Kidney (tissue), 14 donors: ENCODE measurements around the gene RBP7. TPM values are rescaled to one million over a fixed set of nuclear protein-coding genes. Genes with fewer than 3 reads are reported as not detected.

Experiments used
- DNase-seq, 5 donors: peaks; one replicate each; pipeline ENCODE4 v3.0.0-alpha.2; 2013 to 2020
- FAIRE-seq: peaks from 2 replicates; lab custom pipeline; 2012; peaks lifted over from hg19 to GRCh38; lab: Jason Lieb, UNC
- H3K27ac ChIP-seq, 2 donors: one replicate each; pipeline ENCODE4 v1.7.0; 2013; ENCODE audit warnings: low read depth in 2 of 2, low read length in 2 of 2, inconsistent platforms in 1 of 2
- H3K27me3 ChIP-seq: one replicate; pipeline ENCODE4 v1.7.1; 2013; ENCODE audit warnings: low read length, inconsistent platforms; ENCODE audit not compliant: control insufficient read depth, insufficient read depth
- H3K36me3 ChIP-seq, 3 donors: one replicate each; pipeline versions ENCODE4 v1.7.0 to v1.7.1; 2013; ENCODE audit warnings: low read length in 3 of 3, control low read depth in 1 of 3, inconsistent platforms in 1 of 3; ENCODE audit not compliant: insufficient read depth in 3 of 3, control insufficient read depth in 2 of 3
- H3K4me1 ChIP-seq, 3 donors: one replicate each; pipeline versions ENCODE4 v1.7.0 to v1.7.1; 2013; ENCODE audit warnings: low read length in 3 of 3, inconsistent platforms in 1 of 3, low read depth in 1 of 3; ENCODE audit not compliant: control insufficient read depth in 2 of 3, insufficient read depth in 2 of 3
- H3K4me3 ChIP-seq, 3 donors: one replicate each; pipeline versions ENCODE4 v1.7.0 to v1.8.1; 2013; ENCODE audit warnings: low read length in 3 of 3, control low read depth in 1 of 3, inconsistent platforms in 1 of 3
- H3K9ac ChIP-seq, 3 donors: one replicate each; pipeline versions ENCODE4 v1.7.0 to v1.7.1; 2013; ENCODE audit warnings: low read length in 3 of 3, control low read depth in 1 of 3, inconsistent platforms in 1 of 3
- H3K9me3 ChIP-seq, 3 donors: one replicate each; pipeline versions ENCODE4 v1.7.0 to v1.7.1; 2013; ENCODE audit warnings: low read length in 3 of 3, control low read depth in 1 of 3, inconsistent platforms in 1 of 3; ENCODE audit not compliant: control insufficient read depth in 2 of 3, insufficient read depth in 1 of 3
- intact Hi-C: fragments of 100-400 bp; cut with DNase I; formaldehyde crosslinking; loops from one replicate; pipeline ENCODE4 v1.11.1; 2022
- polyA plus RNA-seq: library from polyadenylated mRNA; stranded (reverse); fragments of 350-450 nt; fragmentation: Illumina TruSeq; extraction: RNeasy Lipid Tissue Mini Kit (QIAGEN cat#74804); gene quantifications from one replicate; pipeline ENCODE4 v1.2.3, GENCODE V29; 2014; ENCODE audit warnings: low read depth, low replicate concordance; ENCODE audit not compliant: insufficient read depth
- total RNA-seq: library from RNA; stranded (reverse); fragmentation: NEBNext Ultra II Directional; extraction: Animal tissue kit (Norgen Biotek cat#: 25700); gene quantifications from one replicate; pipeline ENCODE4 v1.2.1, GENCODE V29; 2021
- TF ChIP-seq, protein P1 (sequence below): IDR thresholded peaks from 3 replicates; pipeline ENCODE4 v1.5.1; 2012; ENCODE audit warnings: mild to moderate bottlenecking, moderate library complexity, borderline replicate concordance; ENCODE audit not compliant: insufficient read depth; ENCODE audit errors: extremely low read depth
- donor health status: control.
- donor health status: control.
- donor health status: control.
- donor health status: control.
- donor health status: control.
- donor health status: DM: yes; HTN: yes; CAD: no.
- donor health status: Normal renal cell carcinoma (clear cell type).

Gene RBP7
- total and polyA plus RNA-seq, 2 donors from 2014 or later: 21.2 to 49.3 TPM

DNA sequence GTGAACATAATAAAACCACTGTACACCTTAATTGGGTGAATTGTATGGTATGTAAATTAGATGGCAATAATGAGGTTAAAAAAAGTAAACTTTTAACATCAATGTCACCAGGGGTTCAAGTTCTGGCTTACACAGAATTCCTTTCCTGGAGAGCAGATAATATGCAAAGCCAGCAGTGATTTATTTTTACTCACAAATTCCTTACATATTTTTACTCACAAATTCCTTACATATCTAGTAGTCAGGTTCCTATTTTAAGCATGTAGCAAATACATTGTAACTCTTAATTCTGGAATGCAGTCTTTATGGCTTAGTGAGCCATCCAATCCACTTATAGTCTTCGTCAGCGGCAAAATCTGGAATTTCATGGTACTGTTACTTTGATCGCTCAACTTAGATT, 34.4 kb downstream of the RBP7 start:
- no peak for FAIRE-seq

DNA sequence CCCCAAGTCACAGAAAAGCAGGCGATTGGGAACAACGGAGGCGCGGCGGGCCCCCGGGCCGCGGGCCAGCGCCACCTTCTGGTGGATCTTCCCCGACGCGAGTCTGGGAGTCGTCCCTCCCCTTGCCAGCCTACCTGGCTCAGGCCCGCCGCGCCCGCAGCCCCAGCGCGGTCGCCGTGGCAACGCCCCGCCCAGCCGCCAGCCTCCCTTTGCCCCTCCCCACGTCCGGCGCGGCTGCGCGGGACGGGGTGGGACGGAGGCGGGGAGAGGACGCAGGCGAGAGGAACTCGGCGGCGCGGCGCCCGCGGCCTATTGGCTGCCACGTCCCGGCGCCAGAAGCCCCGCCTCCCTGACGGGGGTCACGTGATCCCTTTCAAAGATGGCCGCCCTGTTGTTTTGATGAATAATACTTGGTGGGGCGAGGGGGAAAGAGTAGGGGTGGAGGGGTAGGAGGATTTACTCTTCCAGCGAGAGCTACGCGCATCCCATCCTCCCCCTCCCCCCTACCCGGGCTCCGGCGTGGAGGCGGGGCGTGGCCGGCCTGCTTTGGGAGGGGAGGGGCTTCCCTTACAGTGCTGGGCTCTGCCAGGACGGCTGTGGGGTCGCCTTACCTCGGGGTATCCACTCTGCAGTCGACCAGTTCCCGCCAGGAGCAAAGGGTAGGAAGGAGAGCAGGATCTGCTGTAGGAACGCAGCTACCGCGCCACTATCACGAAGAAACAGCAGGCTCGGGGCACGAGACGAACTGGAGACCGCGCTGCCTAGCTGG, 35.7 kb downstream of the RBP7 start, which contains the start of gene UBE4B:
UBE4B (plus strand) TSS at position 369 of the 769 bp plus-strand sequence. CDS start 713 bp downstream, outside the sequence.
- peak within 1 kb of the TSS; percentile 61 to 98 (median 91) for H3K9ac ChIP-seq
- FAIRE-seq (no peak), DNase-seq (peak; percentile 99 to 100 (median 100))
- intact Hi-C loops: no loop called here
- H3K36me3 ChIP-seq: no peaks in the 10 kb centered on the region
- H3K27ac ChIP-seq: peak within 1 kb of the TSS; percentile 94 to 97
- TF ChIP-seq, protein P1, sequence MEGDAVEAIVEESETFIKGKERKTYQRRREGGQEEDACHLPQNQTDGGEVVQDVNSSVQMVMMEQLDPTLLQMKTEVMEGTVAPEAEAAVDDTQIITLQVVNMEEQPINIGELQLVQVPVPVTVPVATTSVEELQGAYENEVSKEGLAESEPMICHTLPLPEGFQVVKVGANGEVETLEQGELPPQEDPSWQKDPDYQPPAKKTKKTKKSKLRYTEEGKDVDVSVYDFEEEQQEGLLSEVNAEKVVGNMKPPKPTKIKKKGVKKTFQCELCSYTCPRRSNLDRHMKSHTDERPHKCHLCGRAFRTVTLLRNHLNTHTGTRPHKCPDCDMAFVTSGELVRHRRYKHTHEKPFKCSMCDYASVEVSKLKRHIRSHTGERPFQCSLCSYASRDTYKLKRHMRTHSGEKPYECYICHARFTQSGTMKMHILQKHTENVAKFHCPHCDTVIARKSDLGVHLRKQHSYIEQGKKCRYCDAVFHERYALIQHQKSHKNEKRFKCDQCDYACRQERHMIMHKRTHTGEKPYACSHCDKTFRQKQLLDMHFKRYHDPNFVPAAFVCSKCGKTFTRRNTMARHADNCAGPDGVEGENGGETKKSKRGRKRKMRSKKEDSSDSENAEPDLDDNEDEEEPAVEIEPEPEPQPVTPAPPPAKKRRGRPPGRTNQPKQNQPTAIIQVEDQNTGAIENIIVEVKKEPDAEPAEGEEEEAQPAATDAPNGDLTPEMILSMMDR: peak; percentile 86
- no peaks in the 10 kb centered on the region for H3K27me3 ChIP-seq
- H3K9me3 ChIP-seq: no peaks in the 10 kb centered on the region
- H3K4me1 ChIP-seq: peaks cover 0 to 9% (median 0%) of the 10 kb centered on the region in 3 donors
- peak within 1 kb of the TSS; percentile 96 to 99 (median 96) for H3K4me3 ChIP-seq

More for the DNA sequence above, 34.4 kb downstream of the RBP7 start:
- no peaks in the 10 kb centered on the region for H3K27me3 ChIP-seq
- no peak overlapping the region for H3K4me3 ChIP-seq
- DNase-seq: peak in 2 of 5 donors; percentile 43 to 54
- H3K4me1 ChIP-seq: peaks cover 0 to 9% (median 0%) of the 10 kb centered on the region in 3 donors
- TF ChIP-seq, protein P1: no peak
- intact Hi-C loops: no loop called here
- H3K36me3 ChIP-seq: no peaks in the 10 kb centered on the region
- H3K9me3 ChIP-seq: no peaks in the 10 kb centered on the region
- H3K9ac ChIP-seq: no peak overlapping the region
- H3K27ac ChIP-seq: no peak overlapping the region

DNA sequence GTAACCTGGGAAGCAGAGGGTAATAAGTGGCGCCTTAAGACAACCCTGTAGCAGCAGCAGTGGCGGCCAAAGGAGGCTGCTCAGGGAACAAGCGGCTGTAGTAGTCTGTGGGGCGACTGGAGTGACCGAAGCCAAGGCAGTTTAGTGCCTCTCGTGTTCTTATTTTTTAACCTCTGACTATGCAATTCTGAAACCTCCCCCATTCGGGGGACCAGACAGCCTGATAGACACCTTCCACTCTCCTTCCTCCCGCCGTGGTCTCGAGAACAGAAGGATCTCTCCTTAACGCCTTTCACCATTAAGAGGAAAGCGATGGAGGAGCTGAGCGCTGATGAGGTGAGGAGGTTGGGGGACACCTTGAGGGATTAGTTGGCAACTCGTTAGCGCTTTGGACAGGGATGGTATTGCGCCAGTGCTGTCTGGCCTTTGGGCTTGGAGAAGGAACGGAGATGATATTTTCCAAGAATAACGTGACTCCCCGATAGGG, 36.4 kb downstream of the RBP7 start:
- peaks cover 0 to 9% (median 0%) of the 10 kb centered on the region in 3 donors for H3K4me1 ChIP-seq
- intact Hi-C loops: no loop called here
- peak overlapping the region; percentile 61 to 98 (median 91) for H3K9ac ChIP-seq
- H3K4me3 ChIP-seq: peak overlapping the region; percentile 96 to 99 (median 96)
- no peaks in the 10 kb centered on the region for H3K36me3 ChIP-seq
- FAIRE-seq: no peak
- peak overlapping the region; percentile 94 to 97 for H3K27ac ChIP-seq
- peak in 1 of 5 donors; percentile 67 for DNase-seq
- TF ChIP-seq, protein P1: no peak
- no peaks in the 10 kb centered on the region for H3K9me3 ChIP-seq
- H3K27me3 ChIP-seq: no peaks in the 10 kb centered on the region
